ENCODE results near the gene FA2H.
"Not testable (repeated sequence)": the region's sequence is repeated elsewhere in the genome, so short reads cannot be mapped to it uniquely, and the experiment has no call there.

FA2H gene

GRCh38 chr16:74725651-74726455, 48.8 kb downstream of the FA2H start:
- in situ Hi-C loops (cut with MboI; ENCODE audit: low sequenced_read_pairs), result no loop called here

DNA sequence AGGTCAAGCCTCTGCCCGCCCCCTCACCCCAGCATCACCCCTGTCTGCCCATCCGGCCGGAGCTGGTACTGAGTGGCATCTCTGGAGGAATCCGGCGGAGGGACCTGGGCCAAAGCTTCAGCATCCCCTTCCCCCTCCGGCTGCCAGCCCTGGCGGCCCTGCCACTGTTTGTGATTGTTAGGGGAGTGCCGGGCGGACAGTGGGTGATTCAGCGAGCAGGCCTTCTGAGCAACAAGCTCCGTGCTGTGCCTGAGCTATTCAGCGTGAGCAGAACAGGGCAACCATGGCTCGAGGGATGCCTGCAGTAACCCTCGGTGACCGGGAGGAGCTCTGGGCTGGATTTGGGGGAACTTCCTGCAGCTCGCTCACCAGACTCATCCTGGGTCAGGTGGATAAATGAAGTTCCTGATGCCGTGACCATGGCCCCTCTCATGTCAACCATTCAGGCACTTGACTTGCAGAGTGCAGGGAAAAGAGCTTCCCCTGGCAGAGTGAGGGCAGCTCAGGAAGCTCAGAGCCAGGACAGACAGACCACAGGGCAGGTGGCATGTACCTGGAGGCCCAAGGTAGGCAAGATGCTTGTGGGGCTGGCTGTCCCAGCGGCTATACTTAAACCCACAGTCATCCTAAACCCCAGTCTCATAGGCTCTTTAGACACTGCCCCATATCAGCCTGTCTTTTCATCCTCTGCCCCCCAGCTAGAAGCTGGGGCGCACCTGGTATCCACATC, 49.6 kb downstream of the FA2H start:
- in situ Hi-C loops (cut with MboI; ENCODE audit: low sequenced_read_pairs), result no loop called here

- in situ Hi-C loops (cut with MboI; ENCODE audit: low sequenced_read_pairs), result no loop called here
These were observed 51.4 kb downstream of the FA2H start for GRCh38 chr16:74723256-74723655.

GRCh38 chr16:74722156-74722555, 52.5 kb downstream of the FA2H start:
- in situ Hi-C loops (cut with MboI; ENCODE audit: low sequenced_read_pairs), result not testable (repeated sequence)

GRCh38 chr16:74721716-74722115, 52.9 kb downstream of the FA2H start:
- in situ Hi-C loops (cut with MboI; ENCODE audit: low sequenced_read_pairs), result no loop called here

GRCh38 chr16:74720579-74720978, 54.0 kb downstream of the FA2H start:
- in situ Hi-C loops (cut with MboI; ENCODE audit: low sequenced_read_pairs), result no loop called here

GRCh38 chr16:74718741-74719610, 55.6 kb downstream of the FA2H start:
- in situ Hi-C loops (cut with MboI; ENCODE audit: low sequenced_read_pairs), result no loop called here

DNA sequence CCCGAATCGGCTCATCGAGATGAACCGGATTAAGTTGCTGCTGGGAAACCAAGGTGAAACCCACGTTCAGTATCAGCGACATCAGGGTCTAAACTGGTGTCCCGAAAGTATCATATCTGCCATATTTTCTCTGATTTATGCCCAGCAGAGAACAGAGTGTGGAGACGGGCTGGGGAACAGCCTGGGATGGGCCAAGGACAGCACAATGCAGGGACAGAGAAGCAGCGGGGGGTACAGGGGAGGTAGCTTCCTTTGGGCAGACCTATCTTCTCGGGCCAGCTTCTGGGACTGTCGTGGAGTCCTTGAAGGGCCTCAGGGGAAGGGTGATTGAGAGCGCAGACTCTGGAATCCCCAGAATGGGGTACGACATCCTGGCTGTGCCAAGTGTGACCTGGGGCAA, 56.5 kb downstream of the FA2H start:
- in situ Hi-C loops (cut with MboI; ENCODE audit: low sequenced_read_pairs), result no loop called here

- in situ Hi-C loops (cut with MboI; ENCODE audit: low sequenced_read_pairs), result no loop called here
These were observed 57.3 kb downstream of the FA2H start for GRCh38 chr16:74717367-74717766.

DNA sequence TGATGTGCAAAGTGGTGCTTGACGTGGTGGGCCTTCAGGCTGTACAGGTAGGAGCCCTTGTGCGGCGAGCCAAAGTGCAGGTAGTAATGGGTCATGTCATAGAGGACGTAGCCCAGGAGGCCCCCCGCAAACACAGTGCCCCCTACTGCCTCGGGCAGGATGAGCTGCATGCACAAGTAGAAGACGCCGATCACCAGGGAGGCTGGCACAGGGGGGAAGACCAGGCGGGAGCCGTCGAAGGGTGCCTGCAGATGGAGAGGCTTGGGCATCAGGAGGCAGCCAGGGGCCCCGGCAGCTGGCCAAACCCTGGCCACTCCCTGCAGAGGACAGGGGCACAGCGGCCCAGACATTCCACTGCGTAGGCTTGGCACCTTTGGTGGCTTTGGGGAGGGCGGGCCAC, 58.3 kb downstream of the FA2H start:
- in situ Hi-C loops (cut with MboI; ENCODE audit: low sequenced_read_pairs), result no loop called here

GRCh38 chr16:74713876-74714275, 60.7 kb downstream of the FA2H start:
- in situ Hi-C loops (cut with MboI; ENCODE audit: low sequenced_read_pairs), result no loop called here

DNA sequence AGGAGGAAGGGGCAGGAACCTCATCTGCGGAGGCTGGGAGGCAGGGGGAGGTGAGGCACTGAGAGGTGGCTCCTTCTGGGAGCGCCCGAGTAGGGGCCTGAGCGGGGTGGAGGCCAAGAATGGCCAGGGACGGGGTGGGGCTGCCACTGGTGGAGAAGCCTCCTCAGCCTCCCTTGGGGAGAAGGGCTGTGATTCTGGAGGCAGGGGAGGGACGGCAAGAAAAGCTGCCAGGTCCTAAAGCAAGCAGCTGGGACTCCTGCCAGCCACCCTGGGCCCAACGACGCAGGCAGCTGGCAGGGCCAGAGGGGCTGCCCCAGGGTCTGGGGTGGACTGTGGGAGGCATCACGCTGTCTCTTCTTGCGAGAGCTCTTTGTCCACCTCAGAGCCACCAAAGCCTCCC, 61.3 kb downstream of the FA2H start:
- in situ Hi-C loops (cut with MboI; ENCODE audit: low sequenced_read_pairs), result no loop called here

- in situ Hi-C loops (cut with MboI; ENCODE audit: low sequenced_read_pairs), result no loop called here
These were observed 62.7 kb downstream of the FA2H start for GRCh38 chr16:74711938-74712337.

DNA sequence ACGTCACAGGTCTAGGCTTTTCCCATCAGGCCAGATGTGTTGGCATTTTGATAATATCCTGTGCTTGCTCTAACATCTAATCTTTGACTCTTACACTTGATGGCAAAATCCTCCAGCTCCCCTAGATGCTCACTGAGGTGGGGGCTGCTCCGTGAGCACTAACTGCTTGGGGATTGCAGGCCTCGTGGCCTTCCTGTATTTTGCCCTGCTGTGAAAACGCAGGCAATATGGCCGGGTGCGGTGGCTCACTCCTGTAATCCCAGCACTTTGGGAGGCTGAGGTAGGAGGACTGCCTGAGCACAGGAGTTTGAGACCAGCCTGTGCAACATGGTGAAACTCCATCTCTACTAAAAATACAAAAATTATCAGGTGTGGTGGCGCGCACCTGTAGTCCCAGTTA, 64.2 kb downstream of the FA2H start:
- in situ Hi-C loops (cut with MboI; ENCODE audit: low sequenced_read_pairs), result no loop called here

GRCh38 chr16:74709441-74709877, 65.2 kb downstream of the FA2H start:
- in situ Hi-C loops (cut with MboI; ENCODE audit: low sequenced_read_pairs), result no loop called here

GRCh38 chr16:74700438-74701225, 74.0 kb downstream of the FA2H start, which contains the start of gene MLKL:
TSS of gene MLKL (minus strand) at chr16:74700862. CDS start at chr16:74695757, 5,105 bp downstream.
- in situ Hi-C loops (cut with MboI; ENCODE audit: low sequenced_read_pairs), result no loop called here

DNA sequence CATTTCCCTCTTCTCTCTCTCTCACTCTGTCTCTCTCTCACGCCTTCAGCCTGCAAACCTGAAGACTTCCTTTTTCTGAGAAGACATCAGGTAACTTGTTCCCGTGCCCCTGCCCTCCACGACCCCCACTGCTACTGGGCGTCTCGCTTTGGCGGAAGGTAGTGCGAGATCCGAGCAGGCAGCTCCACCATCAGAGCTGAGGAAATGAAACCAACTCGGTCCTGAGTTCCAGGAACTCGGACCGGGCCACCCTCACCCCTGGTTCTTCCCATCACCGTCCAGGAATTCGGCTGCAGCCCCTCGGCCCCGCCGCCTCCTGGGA, 74.5 kb downstream of the FA2H start:
- in situ Hi-C loops (cut with MboI; ENCODE audit: low sequenced_read_pairs), result no loop called here

GRCh38 chr16:74699666-74700065, 75.0 kb downstream of the FA2H start:
- in situ Hi-C loops (cut with MboI; ENCODE audit: low sequenced_read_pairs), result no loop called here

DNA sequence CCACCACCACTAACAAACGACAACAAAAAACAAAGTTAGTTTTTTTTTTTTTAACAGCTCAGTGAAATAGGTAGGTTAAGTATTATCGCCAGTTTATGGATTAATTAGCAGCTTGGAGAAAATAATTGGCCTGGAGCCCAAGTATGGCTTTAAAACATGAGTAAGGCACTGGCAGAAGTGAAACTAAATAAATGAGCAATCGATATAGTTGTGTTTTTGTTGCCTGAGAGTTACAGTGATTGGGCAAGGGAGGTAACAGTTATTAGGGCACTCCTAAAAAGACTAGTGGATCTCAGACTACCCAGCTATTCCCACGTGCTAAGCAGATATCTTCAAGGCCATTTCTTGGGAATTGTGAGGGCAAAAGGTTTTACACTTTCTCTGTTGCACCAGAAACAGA, 76.4 kb downstream of the FA2H start:
- in situ Hi-C loops (cut with MboI; ENCODE audit: low sequenced_read_pairs), result no loop called here
